Endothelial cell (in vitro differentiated cells): ENCODE results near the gene TAL2. TPM values are rescaled to one million over a fixed set of nuclear protein-coding genes. Genes with fewer than 3 reads are reported as not detected.

Source experiments
- DNase-seq: peaks from one replicate; pipeline ENCODE4 v3.0.0; 2021; ENCODE audit warnings: low spot score
- H3K27ac Mint-ChIP-seq: one replicate; pipeline ENCODE4 v1.8.0; 2021; ENCODE audit warnings: mixed read lengths, inconsistent platforms; ENCODE audit not compliant: unreplicated experiment
- H3K27me3 Mint-ChIP-seq: one replicate; pipeline ENCODE4 v1.8.0; 2021; ENCODE audit warnings: mild to moderate bottlenecking, moderate library complexity, mixed read lengths, inconsistent platforms; ENCODE audit not compliant: unreplicated experiment
- H3K36me3 Mint-ChIP-seq: one replicate; pipeline ENCODE4 v1.8.0; 2021; ENCODE audit warnings: mild to moderate bottlenecking, low read depth, mixed read lengths, inconsistent platforms; ENCODE audit not compliant: unreplicated experiment
- H3K4me1 Mint-ChIP-seq: one replicate; pipeline ENCODE4 v1.8.0; 2021; ENCODE audit warnings: mild to moderate bottlenecking, mixed read lengths, inconsistent platforms; ENCODE audit not compliant: unreplicated experiment
- H3K4me3 Mint-ChIP-seq: one replicate; pipeline ENCODE4 v1.8.0; 2021; ENCODE audit warnings: mild to moderate bottlenecking, mixed read lengths, inconsistent platforms; ENCODE audit not compliant: unreplicated experiment
- H3K9me3 Mint-ChIP-seq: one replicate; pipeline ENCODE4 v1.8.0; 2021; ENCODE audit warnings: mixed read lengths, inconsistent platforms; ENCODE audit not compliant: unreplicated experiment
- CTCF ChIP-seq: fragments of 200-600 bp; sonication (generic); IDR thresholded peaks from one replicate; pipeline ENCODE4 v1.5.0; 2021; ENCODE audit warnings: antibody characterized with exemption; ENCODE audit not compliant: unreplicated experiment
- total RNA-seq: library from RNA; stranded (reverse); fragmentation: NEBNext Ultra II Directional; extraction: Animal tissue kit (Norgen Biotek cat#: 25700); gene quantifications from one replicate; pipeline ENCODE4 v1.2.1, GENCODE V29; 2021; ENCODE audit not compliant: unreplicated experiment

TAL2 gene
- total RNA-seq, 1 donor from 2014 or later, result 3.5 TPM

- DNase-seq, result no peak
- Mint-ChIP-seq H3K9me3 (no peaks in the 10 kb centered on the region), H3K4me3 (no peak overlapping the region), H3K27ac (no peak overlapping the region), H3K27me3 (peaks cover 2% of the 10 kb centered on the region), H3K36me3 (peaks cover under 1% of the 10 kb centered on the region), H3K4me1 (peaks cover 19% of the 10 kb centered on the region)
- no peak for TF ChIP-seq CTCF
These were observed 14.5 kb upstream of the TAL2 start for GRCh38 chr9:105647595-105648349.

GRCh38 chr9:105651806-105652205 lies 10.5 kb upstream of the TAL2 start:
- no peak for DNase-seq
- H3K4me3 Mint-ChIP-seq, result no peak overlapping the region
- H3K4me1 Mint-ChIP-seq, result peaks cover 21% of the 10 kb centered on the region
- no peaks in the 10 kb centered on the region for H3K36me3 Mint-ChIP-seq
- no peak overlapping the region for H3K27ac Mint-ChIP-seq
- no peak for TF ChIP-seq CTCF
- H3K9me3 Mint-ChIP-seq, result no peaks in the 10 kb centered on the region
- peaks cover 4% of the 10 kb centered on the region for H3K27me3 Mint-ChIP-seq

GRCh38 chr9:105656131-105656921 lies 5.9 kb upstream of the TAL2 start:
- Mint-ChIP-seq H3K9me3 (no peaks in the 10 kb centered on the region), H3K4me1 (peaks cover 25% of the 10 kb centered on the region), H3K27ac (no peak overlapping the region), H3K27me3 (peaks cover 3% of the 10 kb centered on the region), H3K4me3 (peak overlapping the region; percentile 88), H3K36me3 (peaks cover 4% of the 10 kb centered on the region)
- TF ChIP-seq CTCF, result no peak
- DNase-seq, result peak; percentile 50

GRCh38 chr9:105658351-105658750 lies 3.9 kb upstream of the TAL2 start:
- H3K27me3 Mint-ChIP-seq, result peaks cover 3% of the 10 kb centered on the region
- DNase-seq, result no peak
- no peak overlapping the region for H3K27ac Mint-ChIP-seq
- no peak for TF ChIP-seq CTCF
- H3K9me3 Mint-ChIP-seq, result no peaks in the 10 kb centered on the region
- peak overlapping the region; percentile 65 for H3K4me3 Mint-ChIP-seq
- peaks cover 25% of the 10 kb centered on the region for H3K4me1 Mint-ChIP-seq
- peaks cover 4% of the 10 kb centered on the region for H3K36me3 Mint-ChIP-seq

- no peaks in the 10 kb centered on the region for H3K9me3 Mint-ChIP-seq
- no peak for DNase-seq
- H3K27me3 Mint-ChIP-seq, result peaks cover 1% of the 10 kb centered on the region
- H3K4me3 Mint-ChIP-seq, result no peak overlapping the region
- no peak for TF ChIP-seq CTCF
- H3K4me1 Mint-ChIP-seq, result peaks cover 20% of the 10 kb centered on the region
- no peak overlapping the region for H3K27ac Mint-ChIP-seq
- peaks cover 4% of the 10 kb centered on the region for H3K36me3 Mint-ChIP-seq
These were observed 1.2 kb upstream of the TAL2 start for GRCh38 chr9:105661011-105661410.
